ENCODE measurements around the gene GPRIN2.

Gene GPRIN2

DNA sequence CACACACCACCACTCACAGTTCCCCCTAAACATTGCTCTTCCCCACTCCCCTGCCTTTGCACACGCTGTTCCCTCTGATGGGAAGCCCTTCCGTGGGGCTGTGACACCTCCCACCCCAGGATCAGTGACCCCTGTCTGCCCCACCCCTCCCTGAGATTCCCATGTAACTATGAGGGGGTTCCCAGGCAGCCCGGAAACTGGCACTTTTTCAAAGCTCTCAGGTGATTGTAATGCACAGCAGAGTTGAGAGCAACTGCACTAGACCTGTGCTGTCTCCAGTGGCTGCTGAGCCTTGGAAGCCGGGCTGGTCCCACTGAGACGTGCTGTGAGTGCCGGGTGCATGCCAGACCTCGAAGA lies 29.8 kb downstream of the GPRIN2 start:
- Histone ChIP-seq H2BK120ac (ENCODE audit: low read depth, low read length) (no peak overlapping the region), H3K9me3 (replicated peaks in 1 of 2; ENCODE audit: control insufficient read depth in 2 of 2, insufficient read depth in 1 of 2, low read depth in 1 of 2, low read length in 2 of 2) (peaks cover 0 to 14% of the 10 kb centered on the region in 2 donors), H3K27ac (replicated peaks; ENCODE audit: low read length) (no peak overlapping the region)

DNA sequence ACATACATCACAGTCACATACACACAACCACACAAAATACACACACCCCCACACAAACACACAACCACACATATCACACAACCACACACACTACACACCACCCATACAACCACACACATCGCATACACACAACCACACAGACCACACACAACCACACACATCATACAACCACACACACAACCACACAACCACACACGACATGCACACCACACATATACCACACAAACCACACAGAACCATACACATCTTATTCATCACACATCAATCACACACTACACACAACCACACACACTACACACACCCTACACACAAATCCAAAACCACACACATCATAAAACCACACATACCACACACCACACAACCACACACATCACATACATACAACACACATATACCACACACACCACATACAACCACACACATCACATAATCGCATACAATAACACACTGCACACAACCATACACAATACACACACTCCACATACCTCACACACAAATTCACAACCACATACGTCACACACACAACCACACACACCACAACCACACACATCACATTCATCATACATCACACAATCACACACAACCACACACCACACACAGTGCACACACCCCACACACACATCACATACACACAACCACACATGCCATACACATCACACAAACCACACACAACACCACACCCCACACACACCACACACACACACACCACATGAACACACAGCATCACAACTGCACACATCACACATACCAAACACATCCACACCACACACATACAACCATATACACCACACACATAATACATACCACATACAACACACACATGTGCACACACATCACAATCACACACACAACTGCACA lies 30.4 kb downstream of the GPRIN2 start:
- H3K4me1 ChIP-seq (ENCODE audit: control insufficient read depth in 2 of 2, insufficient read depth in 1 of 2, low read depth in 1 of 2, low read length in 2 of 2) = peaks cover 0 to 7% of the 10 kb centered on the region in 2 donors
- 100% methylated on average over 3 to 4 of the region's 4 CpGs for WGBS, 2 donors (ENCODE audit: extremely low coverage in 2 of 2, insufficient read length in 2 of 2, insufficient replicate concordance in 1 of 2)

More for the DNA sequence above, 29.8 kb downstream of the GPRIN2 start:
- WGBS, 2 donors (ENCODE audit: extremely low coverage in 2 of 2, insufficient read length in 2 of 2, insufficient replicate concordance in 1 of 2) = no CpG with 5 or more reads among the region's 7 CpGs
- H3K23ac ChIP-seq (ENCODE audit: low read depth, low read length, poor library complexity) = peak overlapping the region; percentile 25
- peaks cover 0 to 7% of the 10 kb centered on the region in 2 donors for H3K4me1 ChIP-seq (ENCODE audit: control insufficient read depth in 2 of 2, insufficient read depth in 1 of 2, low read depth in 1 of 2, low read length in 2 of 2)
- no peak overlapping the region for H3K9ac ChIP-seq (ENCODE audit: low read depth, low read length, poor library complexity)
- H4K8ac ChIP-seq (ENCODE audit: low read depth, low read length) = peak overlapping the region; percentile 78
- no peak overlapping the region for H3K4ac ChIP-seq (ENCODE audit: low read length)
- H3K4me2 ChIP-seq (ENCODE audit: insufficient read depth, low read length, poor library complexity, severe bottlenecking) = no peak overlapping the region
- H2BK15ac ChIP-seq (ENCODE audit: low read length) = no peak overlapping the region
- no peak overlapping the region for H2AFZ ChIP-seq (ENCODE audit: low read length)
- peak overlapping the region; percentile 10 for H3K14ac ChIP-seq (ENCODE audit: low read length)
- no peak for DNase-seq (ENCODE audit: low spot score)
- no peak overlapping the region for H2BK12ac ChIP-seq (ENCODE audit: low read length)
- no peak overlapping the region for H3K18ac ChIP-seq (ENCODE audit: low read length)
- peaks cover 0 to 9% (median 4%) of the 10 kb centered on the region in 3 experiments for H3K27me3 ChIP-seq (ENCODE audit: control insufficient read depth in 3 of 3, insufficient read depth in 3 of 3, low read depth in 1 of 3, low read length in 3 of 3)
- H3K36me3 ChIP-seq (replicated peaks in 1 of 2; ENCODE audit: control insufficient read depth in 2 of 2, insufficient read depth in 2 of 2, low read length in 2 of 2) = peaks cover 0 to 8% of the 10 kb centered on the region in 2 donors
- H3K79me1 ChIP-seq (ENCODE audit: low read depth, low read length) = no peaks in the 10 kb centered on the region
- H4K91ac ChIP-seq (ENCODE audit: low read depth, low read length, poor library complexity) = peak overlapping the region; percentile 14
- H2BK5ac ChIP-seq (ENCODE audit: low read length) = no peak overlapping the region
- no peak overlapping the region for H2AK5ac ChIP-seq (ENCODE audit: low read depth, low read length)
- H3K4me3 ChIP-seq (ENCODE audit: low read length in 2 of 2) = peak overlapping the region in 1 of 2 donors; percentile 19

DNA sequence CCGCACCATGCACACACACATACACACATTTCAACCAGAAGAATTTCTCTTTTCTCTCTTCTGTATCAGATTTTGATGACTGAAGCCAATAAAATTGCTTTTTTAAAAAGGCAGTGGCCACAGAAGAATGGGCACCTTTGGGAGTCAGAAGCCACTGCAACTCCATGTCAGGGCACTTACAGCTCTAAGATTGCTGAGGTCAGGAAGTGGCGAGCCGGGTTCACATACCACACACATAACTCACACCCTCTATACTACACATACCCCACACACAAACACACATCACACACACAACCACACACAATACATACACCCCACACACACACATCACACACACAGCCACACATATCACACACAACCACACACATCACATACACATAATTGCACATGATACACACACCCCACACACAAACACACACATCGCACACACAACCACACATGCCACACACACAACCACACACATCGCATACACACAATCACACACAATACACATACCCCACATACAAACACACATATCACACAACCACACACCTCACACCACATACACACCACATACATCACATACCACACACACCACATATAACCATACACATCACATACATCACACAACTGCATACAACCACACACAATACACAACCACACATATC lies 31.2 kb downstream of the GPRIN2 start:
- Histone ChIP-seq H3K14ac (ENCODE audit: low read length) (peak overlapping the region; percentile 4), H3K9me3 (replicated peaks in 1 of 2; ENCODE audit: control insufficient read depth in 2 of 2, insufficient read depth in 1 of 2, low read depth in 1 of 2, low read length in 2 of 2) (peaks cover 0 to 14% of the 10 kb centered on the region in 2 donors), H2AK5ac (ENCODE audit: low read depth, low read length) (no peak overlapping the region), H2BK120ac (ENCODE audit: low read depth, low read length) (no peak overlapping the region), H2BK5ac (ENCODE audit: low read length) (no peak overlapping the region), H2AFZ (ENCODE audit: low read length) (no peak overlapping the region), H2BK15ac (ENCODE audit: low read length) (no peak overlapping the region), H3K27ac (replicated peaks; ENCODE audit: low read length) (no peak overlapping the region), H3K9ac (ENCODE audit: low read depth, low read length, poor library complexity) (peak overlapping the region; percentile 66), H3K27me3 (ENCODE audit: control insufficient read depth in 3 of 3, insufficient read depth in 3 of 3, low read depth in 1 of 3, low read length in 3 of 3) (peaks cover 0 to 9% (median 4%) of the 10 kb centered on the region in 3 experiments), H4K8ac (ENCODE audit: low read depth, low read length) (no peak overlapping the region), H3K36me3 (replicated peaks in 1 of 2; ENCODE audit: control insufficient read depth in 2 of 2, insufficient read depth in 2 of 2, low read length in 2 of 2) (peaks cover 0 to 8% of the 10 kb centered on the region in 2 donors), H3K4ac (ENCODE audit: low read length) (no peak overlapping the region), H2BK12ac (ENCODE audit: low read length) (no peak overlapping the region), H3K4me1 (ENCODE audit: control insufficient read depth in 2 of 2, insufficient read depth in 1 of 2, low read depth in 1 of 2, low read length in 2 of 2) (peaks cover 0 to 9% of the 10 kb centered on the region in 2 donors), H4K91ac (ENCODE audit: low read depth, low read length, poor library complexity) (no peak overlapping the region), H3K23ac (ENCODE audit: low read depth, low read length, poor library complexity) (peak overlapping the region; percentile 4), H3K4me2 (ENCODE audit: insufficient read depth, low read length, poor library complexity, severe bottlenecking) (no peak overlapping the region), H3K18ac (ENCODE audit: low read length) (no peak overlapping the region), H3K79me1 (ENCODE audit: low read depth, low read length) (no peaks in the 10 kb centered on the region), H3K4me3 (ENCODE audit: low read length in 2 of 2) (peak overlapping the region in 1 of 2 donors; percentile 19)
- DNase-seq (ENCODE audit: low spot score) = no peak
- 100% methylated on average over 1 to 2 of the region's 5 CpGs for WGBS, 2 donors (ENCODE audit: extremely low coverage in 2 of 2, insufficient read length in 2 of 2, insufficient replicate concordance in 1 of 2)

More for the DNA sequence above, 30.4 kb downstream of the GPRIN2 start:
- Histone ChIP-seq H2BK120ac (ENCODE audit: low read depth, low read length) (no peak overlapping the region), H3K27me3 (ENCODE audit: control insufficient read depth in 3 of 3, insufficient read depth in 3 of 3, low read depth in 1 of 3, low read length in 3 of 3) (peaks cover 0 to 9% (median 4%) of the 10 kb centered on the region in 3 experiments), H3K18ac (ENCODE audit: low read length) (no peak overlapping the region), H2AK5ac (ENCODE audit: low read depth, low read length) (no peak overlapping the region), H4K8ac (ENCODE audit: low read depth, low read length) (peak overlapping the region; percentile 78), H3K14ac (ENCODE audit: low read length) (peak overlapping the region; percentile 10), H3K4ac (ENCODE audit: low read length) (peak overlapping the region; percentile 1), H3K4me2 (ENCODE audit: insufficient read depth, low read length, poor library complexity, severe bottlenecking) (no peak overlapping the region), H3K27ac (replicated peaks; ENCODE audit: low read length) (no peak overlapping the region), H3K79me1 (ENCODE audit: low read depth, low read length) (no peaks in the 10 kb centered on the region), H2BK15ac (ENCODE audit: low read length) (no peak overlapping the region), H3K9ac (ENCODE audit: low read depth, low read length, poor library complexity) (peak overlapping the region; percentile 66), H3K23ac (ENCODE audit: low read depth, low read length, poor library complexity) (peak overlapping the region; percentile 25), H4K91ac (ENCODE audit: low read depth, low read length, poor library complexity) (peak overlapping the region; percentile 14), H2AFZ (ENCODE audit: low read length) (no peak overlapping the region), H3K9me3 (replicated peaks in 1 of 2; ENCODE audit: control insufficient read depth in 2 of 2, insufficient read depth in 1 of 2, low read depth in 1 of 2, low read length in 2 of 2) (peaks cover 0 to 14% of the 10 kb centered on the region in 2 donors), H3K36me3 (replicated peaks in 1 of 2; ENCODE audit: control insufficient read depth in 2 of 2, insufficient read depth in 2 of 2, low read length in 2 of 2) (peaks cover 0 to 8% of the 10 kb centered on the region in 2 donors), H2BK5ac (ENCODE audit: low read length) (no peak overlapping the region), H3K4me3 (ENCODE audit: low read length in 2 of 2) (peak overlapping the region in 1 of 2 donors; percentile 19), H2BK12ac (ENCODE audit: low read length) (peak overlapping the region; percentile 3)
- no peak for DNase-seq (ENCODE audit: low spot score)
